PC-9 (cell line): ENCODE measurements around the gene TSTD2. TPM values are rescaled to one million over a fixed set of nuclear protein-coding genes. Genes with fewer than 3 reads are reported as not detected.

Source experiments
- Bru-seq: library from RNA; stranded (reverse); fragments of 400-500 nt; gene quantifications from one replicate; lab custom pipeline; 2021; lab: Mats Ljungman, UMichigan
- BruChase-seq, 2 experiments: library from RNA; stranded (reverse); fragments of 400-500 nt; gene quantifications; one replicate each; lab custom pipeline; 2021; lab: Mats Ljungman, UMichigan
- BruUV-seq: library from RNA; stranded (reverse); fragments of 400-500 nt; replicated peaks from 2 replicates; lab custom pipeline; 2021; lab: Mats Ljungman, UMichigan
- CTCF ChIA-PET: fragments of 300-600 bp; sonication (Branson Sonifier 250); formaldehyde crosslinking; loops from one replicate; lab custom pipeline; 2022; ENCODE audit warnings: antibody characterized with exemption; lab: Charles Lee
- POLR2A ChIA-PET: fragments of 300-600 bp; sonication (Branson Sonifier 250); formaldehyde crosslinking; loops from one replicate; lab custom pipeline; 2022; ENCODE audit warnings: antibody characterized with exemption; ENCODE audit not compliant: unreplicated experiment; lab: Charles Lee
- DNase-seq, 2 experiments: peaks; one replicate each; pipeline versions ENCODE4 v3.0.0 to v3.0.0-alpha.2; 2015 to 2022; ENCODE audit warnings: mixed read lengths in 1 of 2
- H2AFZ ChIP-seq: fragments of 200-600 bp; sonication (generic); 2 replicates; pipeline ENCODE4 v1.8.1; 2017; ENCODE audit warnings: antibody characterized with exemption
- H3F3A ChIP-seq: fragments of 200-600 bp; sonication (generic); 2 replicates; pipeline ENCODE4 v1.8.1; 2017; ENCODE audit warnings: antibody characterized with exemption, mild to moderate bottlenecking, low read depth; ENCODE audit not compliant: insufficient read depth
- H3K27ac ChIP-seq: fragments of 200-600 bp; sonication (generic); 2 replicates; pipeline ENCODE4 v1.6.1; 2016; ENCODE audit warnings: mixed run types
- H3K27me3 ChIP-seq: fragments of 200-600 bp; sonication (generic); 2 replicates; pipeline ENCODE4 v1.6.1; 2016; ENCODE audit warnings: low read depth, mixed run types; ENCODE audit not compliant: insufficient read depth
- H3K36me3 ChIP-seq: fragments of 200-600 bp; sonication (generic); 2 replicates; pipeline ENCODE4 v1.6.1; 2016; ENCODE audit warnings: low read depth, mixed run types
- H3K4me1 ChIP-seq: fragments of 200-600 bp; sonication (generic); replicated peaks from 2 replicates; pipeline ENCODE4 v1.6.1; 2016; ENCODE audit warnings: mixed run types; ENCODE audit not compliant: insufficient read depth
- H3K4me2 ChIP-seq: fragments of 200-600 bp; sonication (generic); 2 replicates; pipeline ENCODE4 v1.6.1; 2017; ENCODE audit warnings: mixed run types
- H3K4me3 ChIP-seq: fragments of 200-600 bp; sonication (generic); 2 replicates; pipeline ENCODE4 v1.6.1; 2016; ENCODE audit warnings: mixed run types
- H3K79me2 ChIP-seq: fragments of 200-600 bp; sonication (generic); 2 replicates; pipeline ENCODE4 v1.6.1; 2017; ENCODE audit warnings: low read depth, mixed run types
- H3K9me2 ChIP-seq: fragments of 200-600 bp; sonication (generic); 2 replicates; pipeline ENCODE4 v1.8.1; 2017; ENCODE audit warnings: mild to moderate bottlenecking; ENCODE audit not compliant: insufficient read depth
- H3K9me3 ChIP-seq: fragments of 200-600 bp; sonication (generic); 2 replicates; pipeline ENCODE4 v1.8.1; 2016; ENCODE audit warnings: low read depth; ENCODE audit not compliant: insufficient read depth
- H4K20me1 ChIP-seq: fragments of 200-600 bp; sonication (generic); 2 replicates; pipeline ENCODE4 v1.8.1; 2017; ENCODE audit not compliant: insufficient read depth
- EZH2 ChIP-seq: fragments of 200-600 bp; sonication (generic); IDR thresholded peaks from 2 replicates; pipeline ENCODE4 v1.8.0; 2017; ENCODE audit warnings: antibody characterized with exemption, low read depth
- intact Hi-C: fragments of 100-400 bp; cut with micrococcal nuclease; formaldehyde crosslinking; loops from one replicate; pipeline ENCODE4 v1.10.0; 2022; ENCODE audit not compliant: unreplicated experiment
- long read RNA-seq: library from polyadenylated mRNA; stranded (forward); transcript quantifications from one replicate; pipeline ENCODE4 v2.0.0, GENCODE V29; 2022
- total RNA-seq: library from RNA; stranded (reverse); gene quantifications from 2 replicates; pipeline ENCODE4 v1.2.3, GENCODE V29; 2021
- TF ChIP-seq, protein P1 (sequence below): fragments of 200-600 bp; sonication (generic); conservative IDR thresholded peaks from 2 replicates; pipeline ENCODE4 v1.6.1; 2017; ENCODE audit warnings: mixed run types, antibody characterized with exemption, mild to moderate bottlenecking, moderate library complexity

TSTD2 gene
- total RNA-seq (17.0 and 19.3 TPM in 2 replicates), Bru-seq, nascent RNA (percentile 85 among the genes with signal in this experiment), BruChase-seq, experiment 1, labeled RNA remaining after a 2-hour chase (percentile 86 among the genes with signal in this experiment), BruChase-seq, experiment 2, labeled RNA remaining after a 6-hour chase (percentile 78 among the genes with signal in this experiment)
- long read RNA-seq, full-length matches to known transcripts = 14 of 18 reads
- long read RNA-seq, partial matches to known transcripts = 0 of 18 reads
- long read RNA-seq, other reads (novel, unspliced or antisense) = 4 of 18 reads

DNA sequence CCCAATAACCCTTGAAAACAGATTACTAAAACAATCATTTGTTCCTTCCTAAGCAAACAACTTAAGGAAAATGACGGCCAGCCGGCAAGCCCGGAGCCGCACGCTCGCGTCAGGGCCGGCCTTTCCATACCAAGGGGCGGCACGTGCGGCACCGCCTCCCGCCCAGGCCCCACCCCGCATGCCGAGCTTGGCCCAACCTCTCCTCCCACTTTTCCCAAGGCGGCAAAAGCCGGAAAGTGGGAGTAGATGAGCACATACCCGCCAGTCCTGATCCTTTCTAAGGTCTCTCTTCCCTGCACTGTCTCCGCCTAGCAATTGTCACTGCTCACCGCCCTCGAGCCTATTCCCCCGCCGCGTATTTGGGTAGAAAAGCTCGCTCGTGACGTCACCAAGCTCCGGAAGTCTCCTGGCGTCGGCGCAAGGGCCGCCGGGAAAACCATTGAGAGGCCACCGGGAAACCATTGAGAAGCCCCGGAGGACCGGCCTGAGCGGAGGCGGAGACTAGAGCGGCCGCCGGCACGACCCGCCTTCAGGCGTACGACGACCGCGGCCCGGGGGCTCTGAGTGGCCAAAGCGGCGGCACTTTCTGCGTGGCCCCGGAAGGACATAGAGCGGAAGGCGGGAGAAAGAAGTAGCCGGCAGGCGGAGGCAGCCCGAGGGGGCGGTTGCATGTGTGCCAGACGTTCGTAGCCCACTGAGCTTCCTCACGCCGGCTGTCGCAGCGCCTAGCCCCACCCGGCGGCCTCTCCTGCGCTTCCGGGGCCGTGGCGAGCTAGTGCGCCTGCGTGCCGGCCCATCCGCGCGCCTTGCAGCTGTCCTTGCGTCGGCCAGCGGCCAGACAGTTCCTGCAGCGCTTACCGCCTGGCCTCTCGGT lies at the start of gene TSTD2, which contains the start of gene NCBP1:
Gene TSTD2, minus strand, starts transcription at position 384 of the 874 bp plus-strand sequence. CDS start 5,806 bp downstream, outside the sequence.
Gene NCBP1, plus strand, starts transcription at position 837 of the 874 bp plus-strand sequence. CDS start 61 bp downstream, outside the sequence.
- peaks cover 79% of the 10 kb centered on the region for H3K79me2 ChIP-seq
- no peak for TF ChIP-seq EZH2
- TF ChIP-seq, protein P1, sequence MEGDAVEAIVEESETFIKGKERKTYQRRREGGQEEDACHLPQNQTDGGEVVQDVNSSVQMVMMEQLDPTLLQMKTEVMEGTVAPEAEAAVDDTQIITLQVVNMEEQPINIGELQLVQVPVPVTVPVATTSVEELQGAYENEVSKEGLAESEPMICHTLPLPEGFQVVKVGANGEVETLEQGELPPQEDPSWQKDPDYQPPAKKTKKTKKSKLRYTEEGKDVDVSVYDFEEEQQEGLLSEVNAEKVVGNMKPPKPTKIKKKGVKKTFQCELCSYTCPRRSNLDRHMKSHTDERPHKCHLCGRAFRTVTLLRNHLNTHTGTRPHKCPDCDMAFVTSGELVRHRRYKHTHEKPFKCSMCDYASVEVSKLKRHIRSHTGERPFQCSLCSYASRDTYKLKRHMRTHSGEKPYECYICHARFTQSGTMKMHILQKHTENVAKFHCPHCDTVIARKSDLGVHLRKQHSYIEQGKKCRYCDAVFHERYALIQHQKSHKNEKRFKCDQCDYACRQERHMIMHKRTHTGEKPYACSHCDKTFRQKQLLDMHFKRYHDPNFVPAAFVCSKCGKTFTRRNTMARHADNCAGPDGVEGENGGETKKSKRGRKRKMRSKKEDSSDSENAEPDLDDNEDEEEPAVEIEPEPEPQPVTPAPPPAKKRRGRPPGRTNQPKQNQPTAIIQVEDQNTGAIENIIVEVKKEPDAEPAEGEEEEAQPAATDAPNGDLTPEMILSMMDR = no peak
- ChIA-PET POLR2A (interaction anchor here (0.5 to 0.7 kb wide), 7 partner anchors 31 to 957 kb away, joined by 3 to 11 read pairs (median 5); partner anchors contain the start of gene TRMO), CTCF (interaction anchor here (0.6 to 2.3 kb wide), 5 partner anchors 17 to 247 kb away, joined by 3 to 10 read pairs (median 3); no protein-coding TSS in a partner anchor)
- H3K4me3 ChIP-seq = peak within 1 kb of the TSS; percentile 95
- H3K4me1 ChIP-seq = peaks cover 38% of the 10 kb centered on the region
- H3K27ac ChIP-seq = peak within 1 kb of the TSS; percentile 99
- H3K9me3 ChIP-seq = no peaks in the 10 kb centered on the region
- intact Hi-C loops = loop anchor here (1.0 kb wide), 4 partner anchors 170 to 779 kb away; partner anchors contain the start of genes ANP32B and ZNF782
- H3K4me2 ChIP-seq = peak within 1 kb of the TSS; percentile 99
- H4K20me1 ChIP-seq = peaks cover 24% of the 10 kb centered on the region
- H3K9me2 ChIP-seq = no peaks in the 10 kb centered on the region
- DNase-seq = peak; percentile 94 to 98
- H3K36me3 ChIP-seq = no peaks in the 10 kb centered on the region
- peaks cover 41% of the 10 kb centered on the region for H3F3A ChIP-seq
- peak within 1 kb of the TSS; percentile 86 for H2AFZ ChIP-seq
- no TSS peak for BruUV-seq
- H3K27me3 ChIP-seq = no peaks in the 10 kb centered on the region

DNA sequence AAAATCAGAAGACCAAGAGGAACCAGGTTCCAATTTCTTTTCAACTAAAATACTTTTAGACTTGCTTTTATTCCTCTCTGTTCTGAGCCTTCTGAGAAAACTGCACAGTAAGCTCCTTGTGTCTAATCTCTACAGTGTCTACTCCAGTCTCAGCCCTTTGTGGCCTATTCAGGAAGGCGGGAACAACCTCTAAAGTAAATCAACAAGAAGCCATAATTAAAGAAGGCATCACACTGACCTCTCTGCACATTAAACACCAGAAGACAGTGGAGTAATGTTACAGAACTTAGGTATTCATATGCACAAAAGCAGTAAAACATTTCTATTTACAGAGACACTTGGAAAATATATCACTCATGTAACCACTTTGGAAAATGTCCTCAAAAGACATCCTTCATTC lies 49.1 kb upstream of the TSTD2 start:
- Histone ChIP-seq H3K4me1 (no peaks in the 10 kb centered on the region), H2AFZ (no peak overlapping the region), H3K27me3 (no peaks in the 10 kb centered on the region), H3K27ac (no peak overlapping the region), H3K36me3 (peaks cover 36% of the 10 kb centered on the region), H3K4me2 (no peak overlapping the region), H3K4me3 (no peak overlapping the region), H3K79me2 (no peaks in the 10 kb centered on the region; the same call in 1 of the 2 replicates), H3K9me2 (no peaks in the 10 kb centered on the region), H3F3A (no peaks in the 10 kb centered on the region; the same call in 1 of the 2 replicates), H3K9me3 (no peaks in the 10 kb centered on the region), H4K20me1 (no peaks in the 10 kb centered on the region; the same call in 1 of the 2 replicates)
- BruUV-seq = no TSS peak
- ChIA-PET POLR2A (no interaction called here), CTCF (no interaction called here)
- no peak for TF ChIP-seq EZH2
- TF ChIP-seq, protein P1 = no peak
- intact Hi-C loops = no loop called here
- DNase-seq = no peak

DNA sequence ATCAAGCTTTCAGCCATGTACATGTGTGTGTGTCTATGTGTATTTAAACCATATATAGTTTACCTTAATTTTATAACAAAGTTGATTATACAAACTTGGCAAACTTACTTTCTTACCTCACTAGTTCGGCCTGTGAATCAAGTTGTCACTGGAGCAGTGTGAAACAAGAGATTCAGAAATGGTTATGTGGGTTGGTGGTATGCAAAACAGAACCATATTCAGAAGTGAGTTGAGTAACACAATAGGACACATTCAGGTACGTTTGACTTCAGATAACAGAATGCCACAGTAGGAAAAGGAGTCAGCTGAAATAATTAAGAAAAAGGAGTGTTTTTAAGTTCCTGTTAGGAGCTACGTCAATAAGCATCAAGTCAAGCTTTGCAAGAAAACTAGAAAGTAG lies 42.5 kb upstream of the TSTD2 start:
- peaks cover 49% of the 10 kb centered on the region for H3K36me3 ChIP-seq
- no peaks in the 10 kb centered on the region for H3K4me1 ChIP-seq
- peaks cover 7% of the 10 kb centered on the region; the same call in 1 of the 2 replicates for H4K20me1 ChIP-seq
- H3K9me2 ChIP-seq = no peaks in the 10 kb centered on the region
- no peak overlapping the region for H3K27ac ChIP-seq
- H3K4me2 ChIP-seq = no peak overlapping the region
- intact Hi-C loops = loop anchor here (10.0 kb wide), 1 partner anchor 339 kb away; no protein-coding TSS in a partner anchor
- DNase-seq = no peak
- no peaks in the 10 kb centered on the region for H3K9me3 ChIP-seq
- H3F3A ChIP-seq = peaks cover 13% of the 10 kb centered on the region; the same call in 1 of the 2 replicates
- POLR2A ChIA-PET = no interaction called here
- TF ChIP-seq EZH2 = no peak
- TF ChIP-seq, protein P1 = no peak
- H2AFZ ChIP-seq = no peak overlapping the region
- no peaks in the 10 kb centered on the region; the same call in 1 of the 2 replicates for H3K79me2 ChIP-seq
- no peaks in the 10 kb centered on the region for H3K27me3 ChIP-seq
- CTCF ChIA-PET = no interaction called here
- H3K4me3 ChIP-seq = no peak overlapping the region
- BruUV-seq = no TSS peak
